GM19438 (cell line): ENCODE data around the gene ITGAL.
"Not testable (repeated sequence)": the region's sequence is repeated elsewhere in the genome, so short reads cannot be mapped to it uniquely, and the experiment has no call there.

Experiments used
- ATAC-seq: cut with Tn5 transposase; IDR thresholded peaks from one replicate; pipeline ENCODE4 v1.9.1; 2021; ENCODE audit warnings: low read depth; ENCODE audit not compliant: unreplicated experiment

The ITGAL gene

GRCh38 chr16:30472328-30472942 lies at the start of gene ITGAL:
Gene ITGAL, plus strand, starts transcription at chr16:30472742. Its CDS starts 96 bp downstream, at chr16:30472838.
- no peak for ATAC-seq

- no peak for ATAC-seq
These were observed 44.5 kb upstream of the ITGAL start for GRCh38 chr16:30428055-30428454.

DNA sequence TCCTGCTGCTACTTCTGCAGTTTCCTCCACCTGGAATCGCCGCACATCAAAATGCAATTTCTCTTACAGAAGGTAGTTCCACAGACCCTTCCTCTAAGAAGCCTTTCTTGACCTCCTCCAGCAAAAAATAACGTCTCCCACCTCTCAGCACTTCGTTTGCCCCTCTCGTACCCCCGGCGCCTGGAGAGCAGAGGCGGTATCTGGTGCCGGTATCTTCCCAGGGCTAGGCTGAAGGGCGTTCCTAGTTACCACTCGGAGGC lies 43.2 kb upstream of the ITGAL start:
- ATAC-seq = no peak

GRCh38 chr16:30429678-30430427 lies 42.7 kb upstream of the ITGAL start, which contains the start of gene DCTPP1:
Gene DCTPP1, minus strand, starts transcription at chr16:30430030. Its CDS starts 50 bp downstream, at chr16:30429980.
- peak; percentile 97 for ATAC-seq

DNA sequence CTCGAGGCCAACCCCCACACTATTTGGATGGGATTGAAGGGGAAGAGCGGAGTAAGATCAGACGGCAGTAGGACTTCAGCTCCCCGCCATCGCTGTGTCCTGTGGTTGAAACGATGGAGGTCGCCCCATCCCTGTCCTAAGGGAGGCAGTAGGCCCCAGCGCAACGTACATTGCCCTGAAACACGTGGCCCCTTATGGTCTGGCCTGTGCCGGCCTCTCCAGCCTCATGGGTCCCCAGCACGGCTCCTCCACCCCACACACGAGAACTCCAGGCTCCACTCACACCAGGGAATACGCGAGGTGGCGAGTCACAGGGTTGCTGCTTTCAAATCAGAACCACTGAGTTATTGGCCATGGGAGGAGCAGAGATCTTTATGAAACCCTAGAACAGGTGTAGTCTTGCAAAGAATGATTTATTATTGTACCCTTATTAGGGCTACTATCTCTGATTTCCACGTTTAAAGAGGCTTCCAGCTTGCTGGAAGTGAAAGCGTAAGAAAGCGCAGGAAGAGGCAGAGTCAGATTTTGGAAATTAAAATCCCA lies 42.0 kb upstream of the ITGAL start:
- ATAC-seq = no peak

DNA sequence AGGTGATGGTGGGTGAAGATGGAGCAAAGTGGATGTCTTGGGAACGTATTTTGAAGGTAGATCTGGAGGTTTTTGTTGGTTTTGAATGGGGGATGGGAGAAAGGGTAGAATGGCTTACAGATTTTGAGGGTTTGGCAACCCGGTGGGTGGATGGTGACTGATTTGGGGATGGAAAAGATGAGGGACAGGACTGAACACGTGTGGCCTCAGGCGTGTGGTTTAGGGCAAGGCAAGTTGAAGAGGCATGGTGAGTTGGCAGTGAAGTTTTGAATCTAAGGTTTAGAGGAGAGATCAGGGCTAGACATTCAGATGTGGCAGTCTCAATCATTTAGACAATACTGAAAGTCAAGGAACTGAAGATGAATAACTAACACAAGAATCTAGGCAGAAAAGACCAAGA lies 37.7 kb upstream of the ITGAL start:
- ATAC-seq = no peak

DNA sequence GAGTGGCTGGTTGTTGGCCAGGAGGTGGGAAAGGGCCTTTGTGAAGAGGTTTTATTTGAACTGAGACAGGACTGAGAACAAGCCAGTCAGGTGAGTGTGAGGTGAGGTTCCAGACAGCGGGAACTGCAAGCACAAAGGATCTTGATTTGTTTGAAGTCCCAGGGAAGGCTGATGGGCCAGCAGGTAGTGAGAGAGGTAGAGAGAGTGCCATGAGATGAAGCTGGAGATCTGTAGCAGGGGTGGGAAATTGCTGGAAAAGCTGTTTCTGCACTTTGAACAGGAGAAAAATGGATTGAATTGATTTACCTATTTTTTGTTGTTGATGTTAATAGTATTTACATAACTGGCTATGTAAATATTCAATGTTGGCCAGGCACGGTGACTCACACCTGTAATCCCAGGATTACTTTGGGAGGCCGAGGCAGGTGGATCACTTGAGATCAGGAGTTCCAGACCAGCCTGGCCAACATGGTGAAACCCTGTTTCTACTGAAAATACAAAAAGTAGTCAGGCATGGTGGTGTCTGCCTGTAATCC lies 35.0 kb upstream of the ITGAL start:
- ATAC-seq = no peak

- no peak for ATAC-seq
These were observed 33.7 kb upstream of the ITGAL start for GRCh38 chr16:30438835-30439234.

DNA sequence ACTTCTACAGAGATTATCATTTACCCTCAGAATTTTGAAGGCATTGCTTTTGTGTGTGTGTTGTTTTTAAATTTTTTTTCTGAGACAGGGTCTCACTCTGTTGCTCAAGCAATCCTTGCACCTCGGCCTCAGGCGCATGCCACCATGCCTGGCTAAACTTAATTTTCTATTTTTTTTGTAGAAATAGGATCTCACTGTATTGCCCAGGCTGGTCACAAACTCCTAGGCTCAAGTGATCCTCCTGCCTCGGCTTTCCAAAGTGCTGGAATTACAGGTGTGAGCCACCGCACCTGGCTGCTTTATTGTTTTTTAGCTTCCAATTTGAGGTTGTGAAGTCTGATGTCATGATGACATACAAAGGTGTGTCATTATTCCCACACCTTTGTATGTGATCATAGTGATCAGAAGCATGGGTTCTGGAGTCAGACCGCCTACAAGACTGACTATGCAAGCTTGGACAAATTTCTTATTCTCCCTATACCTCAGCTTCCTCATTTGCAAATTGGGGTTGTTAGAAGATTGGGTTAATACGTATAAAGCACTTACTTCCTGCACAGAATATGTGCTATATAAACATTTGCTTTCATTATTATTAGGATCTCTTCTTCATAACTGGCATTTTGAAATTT lies 32.7 kb upstream of the ITGAL start:
- no peak for ATAC-seq

DNA sequence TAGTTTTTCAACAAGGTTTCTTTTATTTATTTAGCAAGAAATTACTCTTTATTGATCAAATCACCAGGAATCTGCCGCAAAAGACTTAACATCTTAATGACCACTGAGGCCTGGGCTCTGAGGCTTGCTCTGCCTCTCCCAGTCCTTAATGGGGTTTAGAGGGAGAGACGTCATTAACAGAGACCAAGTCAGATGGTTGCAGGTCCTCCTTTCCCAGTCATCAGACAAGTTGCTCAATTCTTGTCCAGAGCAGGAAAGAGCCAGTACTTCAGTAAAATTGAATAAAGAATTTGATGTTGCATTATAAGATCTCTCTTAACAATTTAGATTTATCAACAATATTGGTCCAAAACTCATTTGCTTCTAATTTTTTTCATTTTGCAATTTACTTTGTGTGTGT lies 28.9 kb upstream of the ITGAL start:
- no peak for ATAC-seq

- ATAC-seq = no peak
These were observed 28.1 kb upstream of the ITGAL start for GRCh38 chr16:30444231-30445148.

DNA sequence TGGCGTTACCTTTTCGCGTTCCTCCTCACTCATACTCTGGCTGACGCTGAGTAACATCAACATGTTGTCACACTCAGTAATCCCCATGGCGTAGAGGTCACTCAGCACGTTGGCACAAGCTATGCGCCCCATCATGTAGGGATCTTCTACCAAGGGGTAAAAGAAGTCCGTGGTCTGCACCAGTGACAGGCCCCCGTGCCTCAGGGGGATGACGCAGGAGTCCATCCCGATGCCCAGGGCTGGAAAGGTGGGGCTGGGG lies 27.5 kb upstream of the ITGAL start:
- no peak for ATAC-seq

GRCh38 chr16:30445408-30446202 lies 26.9 kb upstream of the ITGAL start, which contains the start of gene SEPHS2:
Gene SEPHS2, minus strand, starts transcription at chr16:30445874. Its CDS starts 147 bp downstream, at chr16:30445727.
- ATAC-seq = peak; percentile 81

DNA sequence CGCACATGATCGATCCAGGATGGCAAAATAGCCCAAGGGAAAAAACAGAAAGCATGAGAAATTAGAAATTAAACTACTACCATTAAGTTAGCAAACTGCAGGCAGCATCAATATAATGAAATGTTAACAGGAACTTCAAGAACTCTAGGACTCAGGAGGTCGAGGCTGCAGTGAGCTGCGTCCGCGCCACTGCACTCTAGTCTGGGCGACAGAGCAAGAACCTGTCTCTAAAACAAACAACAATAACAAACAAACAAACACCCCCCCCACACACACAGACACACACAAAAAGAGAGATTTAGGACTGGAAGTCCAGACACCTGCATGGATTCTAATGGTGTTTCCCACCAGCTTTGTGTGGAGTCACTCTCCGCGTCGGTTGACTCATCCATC lies 26.3 kb upstream of the ITGAL start:
- no peak for ATAC-seq

DNA sequence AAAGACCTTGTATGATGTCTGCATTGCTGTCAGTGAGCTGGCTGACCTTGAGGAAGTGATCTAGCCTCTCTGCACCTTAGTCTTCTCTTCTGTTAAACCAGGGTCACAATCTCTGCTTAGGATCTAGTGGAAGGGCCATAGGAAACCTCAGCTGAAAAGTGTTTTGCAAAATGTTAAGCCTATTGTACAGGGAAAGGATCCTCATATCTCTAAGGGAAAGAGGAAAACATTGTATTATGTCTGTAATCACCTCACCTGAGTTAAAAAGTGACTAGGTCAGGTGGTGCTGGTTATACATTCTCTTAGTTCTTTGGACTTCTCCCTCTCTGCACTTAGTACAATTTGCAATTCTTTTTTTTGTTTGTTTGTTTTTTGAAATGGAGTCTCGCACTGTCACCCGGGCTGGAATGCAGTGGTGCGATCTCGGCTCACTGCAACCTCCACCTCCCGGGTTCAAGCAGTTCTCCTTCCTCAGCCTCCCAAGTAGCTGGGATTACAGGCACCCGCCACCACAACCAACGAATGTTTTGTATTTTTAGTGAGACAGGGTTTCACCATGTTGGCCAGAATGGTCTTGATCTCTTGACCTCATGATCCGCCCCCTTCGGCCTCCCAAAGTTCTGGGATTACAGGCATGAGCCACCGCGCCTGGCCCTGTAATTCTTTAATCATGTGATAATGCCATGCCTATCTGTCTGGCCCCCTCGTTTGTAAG lies 24.9 kb upstream of the ITGAL start:
- no peak for ATAC-seq

GRCh38 chr16:30449116-30449435 lies 23.5 kb upstream of the ITGAL start:
- ATAC-seq = no peak

DNA sequence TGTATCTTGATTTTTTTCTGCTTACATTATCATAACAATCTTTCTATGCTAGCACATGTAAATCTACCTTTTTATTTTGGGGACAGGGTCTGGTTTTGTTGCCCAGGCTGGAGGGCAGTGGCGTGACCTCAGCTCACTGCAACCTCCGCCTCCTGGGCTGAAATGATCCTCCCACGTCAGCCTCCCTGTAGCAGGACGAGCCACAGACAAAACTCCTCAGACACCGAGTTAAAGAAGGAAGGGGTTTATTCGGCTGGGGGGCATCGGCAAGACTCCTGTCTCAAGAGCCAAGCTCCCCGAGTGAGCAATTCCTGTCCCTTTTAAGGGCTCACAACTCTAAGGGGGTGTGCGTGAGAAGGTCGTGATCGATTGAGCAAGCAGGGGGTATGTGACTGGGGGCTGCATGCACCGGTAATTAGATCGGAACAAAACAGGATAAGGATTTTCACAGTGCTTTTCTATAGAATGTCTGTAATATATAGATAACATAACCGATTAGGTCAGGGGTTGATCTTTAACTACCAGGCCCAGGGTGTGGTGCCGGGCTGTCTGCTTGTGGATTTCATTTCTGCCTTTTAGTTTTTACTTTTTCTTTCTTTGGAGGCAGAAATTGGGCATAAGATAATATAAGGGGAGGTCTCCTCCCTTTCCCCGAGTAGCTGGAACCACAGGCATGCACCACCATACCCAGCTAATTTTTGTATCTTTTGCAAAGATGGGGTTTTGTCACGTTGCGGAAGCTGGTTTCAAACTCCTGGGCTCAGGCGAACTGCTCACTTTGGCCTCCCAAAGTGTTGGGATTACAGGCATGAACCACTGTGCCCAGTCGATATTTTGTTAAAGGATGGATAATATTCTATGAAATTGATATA lies 19.6 kb upstream of the ITGAL start:
- ATAC-seq = not testable (repeated sequence)

DNA sequence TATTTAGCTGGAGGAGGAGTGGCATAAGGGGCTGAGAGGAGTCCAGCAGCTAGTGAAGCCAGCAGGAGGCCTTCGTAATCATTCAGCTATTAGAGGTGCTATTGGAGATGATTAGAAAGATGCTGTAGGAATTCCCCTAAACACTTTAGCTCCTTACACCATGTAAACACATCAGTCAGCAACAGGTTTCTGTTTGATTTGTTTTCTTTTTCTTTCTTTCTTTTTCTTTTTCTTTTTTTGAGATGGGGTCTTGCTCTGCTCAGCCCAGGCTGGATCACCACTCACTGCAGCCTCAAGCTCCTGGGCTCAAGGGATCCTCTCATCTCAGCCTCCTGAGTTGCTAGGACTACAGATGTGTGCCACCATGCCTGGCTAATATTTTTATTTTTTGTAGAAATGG lies 16.2 kb upstream of the ITGAL start:
- ATAC-seq = no peak
